GM18517 (cell line): ENCODE measurements around the gene RAB24.
"Not testable (repeated sequence)": the region's sequence is repeated elsewhere in the genome, so short reads cannot be mapped to it uniquely, and the experiment has no call there.

ENCODE experiments used
- ATAC-seq: cut with Tn5 transposase; IDR thresholded peaks from one replicate; pipeline ENCODE4 v1.9.1; 2021; ENCODE audit warnings: mild to moderate bottlenecking, moderate library complexity; ENCODE audit not compliant: unreplicated experiment

The RAB24 gene

GRCh38 chr5:177311723-177312648 is 8.5 kb upstream of the RAB24 start, which contains the start of gene MXD3:
Gene MXD3 (minus strand): TSS chr5:177311898. CDS start chr5:177311830, 68 bp downstream.
- peak; percentile 68 for ATAC-seq

DNA sequence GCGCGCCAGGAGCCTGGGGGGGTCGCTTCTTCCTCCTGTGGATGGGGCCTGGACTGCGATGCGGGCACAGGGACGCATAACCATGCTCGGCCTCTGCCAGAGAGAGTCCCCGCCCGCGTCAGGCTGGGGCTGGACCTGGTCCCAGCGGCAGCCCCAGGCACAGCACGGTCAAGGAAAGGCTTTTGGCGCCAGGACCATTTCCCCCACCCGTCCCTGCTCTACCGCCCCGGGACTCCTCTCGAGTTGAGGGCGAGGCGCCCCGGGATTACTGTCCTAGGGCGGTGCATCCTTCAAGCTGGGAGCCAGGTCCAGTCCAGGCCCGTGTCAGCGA is 7.8 kb upstream of the RAB24 start:
- no peak for ATAC-seq

DNA sequence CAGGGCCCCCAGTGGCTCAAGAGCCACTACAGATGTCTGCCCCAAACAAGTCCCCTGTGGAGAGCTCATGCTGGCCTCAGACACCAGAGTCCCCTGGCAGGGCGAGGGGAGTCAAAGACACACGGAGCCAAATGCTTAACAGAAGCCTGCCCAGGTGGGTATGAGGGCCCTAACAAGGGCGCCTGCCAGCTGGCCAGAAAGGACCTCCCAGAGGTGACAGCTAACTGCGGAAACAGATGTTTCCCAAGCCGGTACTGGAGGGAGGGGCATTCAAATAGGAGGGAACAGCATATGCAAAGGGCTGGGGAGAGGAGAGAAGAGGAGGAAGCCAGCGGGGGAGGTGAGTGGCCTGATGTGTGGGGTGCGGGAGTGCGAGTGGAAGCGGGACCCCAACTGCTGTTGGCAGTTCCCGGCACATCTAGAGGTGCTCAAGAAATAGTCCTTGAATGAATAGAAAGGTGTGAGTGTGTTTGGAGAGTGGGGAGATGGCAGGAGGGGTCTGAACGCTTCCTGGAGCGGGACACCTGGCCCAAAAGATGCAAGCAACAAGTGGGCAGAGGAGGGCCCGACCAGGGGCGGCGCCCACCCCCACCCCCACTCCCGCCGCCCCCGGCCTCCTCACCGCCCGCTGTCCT is 7.4 kb upstream of the RAB24 start:
- no peak for ATAC-seq

DNA sequence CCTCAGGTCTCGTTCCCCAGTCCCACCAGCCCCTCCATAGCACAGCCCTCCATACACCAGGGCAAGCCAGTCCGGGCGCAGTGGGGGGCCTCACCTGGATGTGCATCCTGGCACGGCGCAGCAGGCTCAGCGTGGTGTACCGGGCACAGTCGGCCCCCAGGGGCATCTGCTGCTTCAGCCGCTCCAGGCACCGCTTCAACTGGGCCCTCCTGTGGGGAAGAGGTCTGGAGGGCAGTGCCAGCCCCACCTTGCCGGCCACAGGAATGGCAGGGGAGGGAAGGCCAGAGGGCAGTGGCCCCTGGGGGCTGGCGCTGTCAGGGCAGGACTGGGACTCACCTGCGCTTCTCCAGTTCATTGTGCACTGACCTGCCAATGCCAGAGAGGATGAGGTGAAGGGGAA is 6.8 kb upstream of the RAB24 start:
- ATAC-seq: no peak

DNA sequence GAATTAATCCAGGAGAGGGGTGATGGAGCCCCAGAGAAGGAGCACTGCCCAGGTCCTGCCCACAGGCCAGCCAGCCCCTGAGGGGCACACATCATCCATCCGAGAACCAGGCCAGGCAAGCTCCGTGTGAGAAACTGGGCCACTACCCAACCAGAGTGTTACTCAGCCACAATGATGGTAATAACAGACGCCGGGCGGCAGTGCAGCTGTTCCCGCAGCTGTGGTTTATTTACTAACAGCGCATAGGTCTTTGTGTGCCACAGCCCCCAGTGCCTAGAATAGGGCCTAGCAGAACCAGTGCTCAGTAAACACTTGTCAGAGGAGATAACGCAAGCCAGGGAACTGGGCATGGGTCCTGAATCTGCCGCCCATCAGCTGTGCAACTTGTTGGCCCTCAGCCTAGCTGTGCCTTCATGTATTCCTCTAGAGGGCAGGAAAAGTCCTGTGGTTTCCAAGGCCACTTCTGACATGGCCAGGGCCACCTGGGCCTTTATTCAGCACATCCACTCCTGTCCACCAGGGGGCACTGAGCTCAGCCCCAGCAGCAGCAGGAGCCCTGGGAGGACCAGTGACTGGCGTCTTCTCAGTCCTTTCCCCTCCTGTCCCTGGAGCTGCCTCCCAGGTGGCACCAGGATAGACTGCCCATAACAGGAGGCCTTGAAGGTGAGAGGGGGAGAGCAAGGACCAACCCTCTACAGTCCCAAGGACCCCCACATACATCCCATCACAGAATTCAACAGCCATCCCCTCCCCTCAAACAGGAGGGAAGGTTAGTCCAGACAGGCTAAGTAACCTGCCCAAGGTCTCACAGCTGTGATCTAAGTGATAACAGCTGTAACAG is 6.1 kb upstream of the RAB24 start:
- no peak for ATAC-seq

- ATAC-seq: no peak
These were observed 5.2 kb upstream of the RAB24 start for GRCh38 chr5:177308740-177309139.

DNA sequence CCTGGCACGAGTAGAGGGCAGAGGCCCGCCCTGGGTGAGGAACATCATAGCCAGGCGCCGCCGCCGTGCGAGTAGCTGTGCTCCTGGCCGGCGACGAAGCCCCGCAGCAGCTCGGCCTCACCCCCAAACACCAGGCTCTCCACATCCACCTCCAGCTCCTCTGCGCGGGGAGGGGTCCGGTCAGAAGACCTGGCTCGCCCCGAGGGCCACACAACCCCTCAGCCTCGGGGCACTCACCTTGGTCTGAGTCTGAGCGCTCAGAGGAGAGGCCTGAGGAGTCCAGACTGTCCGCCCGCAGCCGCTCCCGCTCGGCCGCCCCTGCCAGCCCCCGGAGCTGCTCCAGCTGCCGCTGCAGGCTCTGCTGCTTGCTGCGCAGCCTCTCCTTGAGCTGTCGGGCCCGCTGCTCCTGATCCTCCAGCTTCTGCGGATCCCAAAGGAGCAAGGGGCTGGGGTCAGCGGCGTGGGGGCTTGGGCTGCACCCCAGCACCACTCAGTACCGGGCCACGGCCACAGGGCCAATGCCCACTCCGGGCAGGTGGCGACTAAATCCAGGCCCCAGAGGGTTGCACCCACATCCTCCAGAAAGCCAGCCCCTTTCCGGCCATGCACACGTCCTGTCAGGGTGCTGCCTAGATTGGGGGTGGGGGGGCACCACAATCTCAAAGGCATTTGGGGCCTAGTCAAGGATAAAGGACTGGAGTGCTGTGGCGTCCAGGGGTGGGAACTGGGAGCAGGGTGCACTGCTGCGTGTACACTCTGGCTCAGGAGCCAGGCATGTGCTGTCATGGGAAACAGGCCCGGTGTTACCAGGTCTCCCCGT is 4.2 kb upstream of the RAB24 start:
- no peak for ATAC-seq

DNA sequence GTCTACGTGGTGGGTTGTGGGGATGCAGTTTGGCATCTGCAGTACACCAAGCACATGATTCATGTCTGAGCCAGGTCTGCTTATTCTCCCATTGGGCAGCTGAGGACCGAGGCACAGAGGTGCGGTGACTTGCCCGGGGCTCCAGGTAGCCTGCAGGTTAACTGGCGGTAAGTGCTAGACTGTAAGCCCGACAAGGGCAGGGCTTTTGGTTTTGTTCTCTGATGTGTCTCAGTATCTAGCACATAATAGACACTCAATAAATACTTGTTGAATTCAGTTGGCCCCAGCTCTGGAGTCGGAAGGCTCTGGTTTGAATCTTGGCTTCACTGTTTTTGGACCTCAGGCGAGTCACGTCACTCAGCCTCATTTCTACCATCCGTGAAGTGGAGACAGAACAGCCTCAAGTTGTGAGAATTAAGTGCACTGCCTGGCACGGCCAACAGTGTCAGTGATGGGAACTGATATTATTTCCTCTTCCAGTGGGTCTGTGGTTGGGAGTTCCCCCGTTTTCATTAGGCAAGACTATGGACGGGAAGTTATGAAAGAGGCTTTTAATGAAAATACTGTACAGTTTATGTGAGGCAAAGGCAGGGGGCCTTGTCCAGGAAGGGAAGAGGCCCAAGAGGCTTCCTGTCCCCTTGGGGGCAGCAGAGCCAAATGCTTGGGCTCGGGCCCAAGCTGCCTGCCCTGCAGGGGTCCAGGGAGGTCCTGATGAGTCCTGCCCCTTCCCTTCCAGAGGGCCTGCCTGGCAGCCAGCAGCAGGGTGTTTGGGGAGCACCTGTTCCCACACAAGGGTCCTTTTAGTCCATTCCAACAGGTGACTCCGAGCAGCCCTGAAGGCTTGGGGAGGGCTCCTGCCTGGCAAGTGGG is 3.4 kb upstream of the RAB24 start:
- ATAC-seq: no peak

- ATAC-seq: not testable (repeated sequence)
These were observed 2.7 kb upstream of the RAB24 start for GRCh38 chr5:177306103-177306640.

GRCh38 chr5:177304392-177305119 is 1.0 kb upstream of the RAB24 start:
- ATAC-seq: no peak

GRCh38 chr5:177303925-177304391 is 439 bp upstream of the RAB24 start:
- ATAC-seq: peak; percentile 10

DNA sequence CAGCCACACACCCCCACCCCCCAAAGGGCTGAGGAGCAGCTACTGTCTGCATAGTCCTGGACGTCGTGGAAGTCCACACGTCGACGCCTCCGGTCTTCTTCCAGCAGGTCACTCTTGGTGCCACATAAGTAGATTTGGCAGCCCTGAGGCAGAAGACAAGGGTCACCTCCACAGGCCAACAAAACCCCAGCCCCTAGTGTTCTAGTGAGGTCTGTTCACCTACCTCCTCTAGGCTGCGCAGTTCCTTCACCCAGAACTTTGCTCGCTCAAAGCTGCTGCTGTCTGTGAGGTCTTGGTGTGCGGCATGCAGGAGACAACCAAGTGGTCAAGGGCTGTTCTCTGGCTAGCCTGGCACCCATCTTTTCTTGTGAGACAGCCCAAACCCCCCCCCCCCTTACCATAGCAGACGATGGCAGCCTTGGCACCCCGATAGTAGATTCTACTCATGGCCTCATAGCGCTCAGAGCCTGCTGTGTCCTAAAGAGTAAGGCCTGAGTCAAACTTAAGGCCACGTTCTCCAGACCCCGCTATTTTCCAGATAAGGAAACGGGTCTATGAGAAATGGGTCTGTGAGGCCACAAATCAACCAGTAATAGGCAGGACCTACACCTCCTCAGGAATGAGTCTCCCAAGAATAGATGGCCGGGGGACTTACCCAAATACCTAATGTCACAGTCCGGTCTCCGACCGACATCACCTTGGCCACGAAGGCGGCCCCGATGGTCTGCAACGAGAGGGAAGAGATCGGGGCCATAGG is 987 bp downstream of the RAB24 start:
- no peak for ATAC-seq

DNA sequence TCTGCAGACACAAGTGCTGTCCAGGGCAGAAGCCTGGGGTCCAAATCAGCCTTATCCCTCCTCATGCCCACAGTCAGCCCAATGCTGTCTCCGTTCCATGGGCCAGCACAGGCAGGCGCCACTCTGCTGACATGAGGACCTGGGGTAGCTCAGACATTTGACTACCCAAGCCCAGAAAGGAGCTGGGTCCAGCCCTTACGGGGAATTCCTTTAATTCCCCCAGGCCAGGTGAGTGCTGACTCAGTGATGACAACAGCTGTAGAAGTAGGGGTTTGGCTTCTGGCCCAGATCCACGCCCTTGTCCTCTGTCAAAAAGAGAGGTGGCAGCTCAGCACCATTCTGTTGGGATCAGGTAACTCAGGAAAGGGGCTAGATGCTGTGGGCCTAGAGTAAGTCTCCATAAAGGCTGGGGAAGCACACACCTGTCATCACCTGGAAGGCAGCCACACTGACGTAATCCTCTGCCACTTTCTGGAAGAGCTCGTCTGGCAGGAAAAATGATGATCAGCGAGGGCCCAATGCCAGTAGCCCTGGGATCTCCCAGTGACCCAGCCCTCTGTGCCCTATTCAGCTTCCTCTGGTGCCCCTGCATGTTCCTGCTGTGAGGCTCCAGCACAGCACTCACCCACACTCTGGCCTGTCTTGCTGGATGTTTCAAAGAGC is 1.9 kb downstream of the RAB24 start:
- no peak for ATAC-seq

GRCh38 chr5:177300951-177301350 is 2.6 kb downstream of the RAB24 start:
- ATAC-seq: no peak

DNA sequence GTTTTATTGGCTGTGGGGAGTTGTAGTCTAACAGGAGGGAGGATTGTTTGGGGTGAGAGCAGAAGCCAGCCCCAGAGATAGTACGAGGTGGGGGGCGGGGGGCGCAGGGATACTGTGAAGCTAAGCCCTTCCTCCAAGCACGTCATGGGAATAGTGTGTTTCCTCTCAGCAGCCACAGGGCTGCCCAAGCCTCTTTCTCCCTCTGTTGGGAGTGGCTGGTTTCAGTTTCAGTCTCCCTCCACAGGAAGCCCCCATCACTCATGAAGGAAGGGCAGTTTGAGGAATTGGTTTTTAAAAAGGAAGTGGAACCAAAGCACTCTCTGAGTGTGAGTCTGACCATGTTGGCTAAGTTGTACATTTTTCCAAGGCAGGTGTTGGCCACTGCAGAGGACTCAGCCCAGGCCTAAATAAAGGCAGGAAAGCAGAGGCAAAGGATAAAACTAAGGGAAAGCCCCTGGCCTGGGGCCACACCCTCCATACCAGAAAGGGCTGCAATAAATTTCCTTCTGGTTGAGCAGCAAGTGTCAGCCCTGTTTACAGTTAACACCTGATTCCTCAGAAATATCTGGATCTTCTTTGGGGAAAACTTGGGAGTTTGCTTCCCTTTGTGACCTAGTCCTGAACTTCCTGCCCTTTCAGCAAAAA is 3.2 kb downstream of the RAB24 start:
- ATAC-seq: no peak

GRCh38 chr5:177299697-177300096 is 3.8 kb downstream of the RAB24 start:
- no peak for ATAC-seq

- ATAC-seq: no peak
These were observed 5.6 kb downstream of the RAB24 start for GRCh38 chr5:177297922-177298321.
